ENCODE data around the gene AP5S1. TPM values are rescaled to one million over a fixed set of nuclear protein-coding genes. Genes with fewer than 3 reads are reported as not detected.

AP5S1 gene
- total and polyA plus RNA-seq, 2 of the 4 experiments (the other 2 are of a cell fraction) = 10.1 to 11.7 TPM

- TF ChIP-seq RCOR1 (IDR thresholded peaks at IDR 0.05; ENCODE audit: insufficient replicate concordance, low read length) = no peak
- no peak for TF ChIP-seq CHD1 (IDR thresholded peaks at IDR 0.05; ENCODE audit: low read depth, low read length)
- TF ChIP-seq NFE2L2 (IDR thresholded peaks at IDR 0.05; ENCODE audit: low read depth, low read length) = no peak
- no peak for TF ChIP-seq CEBPB (IDR thresholded peaks at IDR 0.05; ENCODE audit: low read depth, low read length)
- TF ChIP-seq MXI1 (IDR thresholded peaks at IDR 0.05; ENCODE audit: borderline replicate concordance, low read depth, low read length) = no peak
Measured at GRCh38 chr20:3812259-3812681, 8.1 kb upstream of the AP5S1 start (continued).

Data from IMR-90 (cell line).